ENCODE measurements around the gene HECW1.

The HECW1 gene

DNA sequence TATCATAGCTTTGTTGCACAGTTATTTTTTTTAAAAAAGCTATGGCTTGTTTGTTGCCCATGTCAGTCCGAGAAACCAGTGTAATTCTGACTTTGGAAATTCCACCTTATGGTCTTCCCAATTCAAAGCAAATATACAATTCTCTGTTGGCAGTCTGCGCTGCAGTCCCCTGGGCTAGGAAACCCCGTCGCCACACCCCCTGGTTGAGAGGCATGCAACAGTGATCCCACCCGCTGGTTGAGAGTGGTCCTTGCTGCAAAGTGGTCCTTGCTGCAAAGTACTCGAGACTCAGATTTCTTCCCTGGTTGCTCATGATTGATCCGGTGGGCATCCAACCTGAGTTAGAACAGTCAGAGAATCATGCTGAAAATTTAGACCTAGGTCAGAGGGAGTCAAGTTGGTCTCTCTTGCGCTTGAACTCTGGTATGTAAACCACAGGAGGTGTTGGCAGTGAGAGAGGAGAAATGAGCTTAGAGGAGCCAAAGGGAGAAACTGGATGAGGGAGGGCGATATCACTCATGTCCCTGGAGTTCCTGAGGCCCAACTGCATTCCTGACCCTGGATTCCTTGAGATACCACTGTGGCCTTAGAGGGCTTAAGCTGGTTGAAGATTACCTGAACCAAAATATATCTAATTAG is 425.4 kb downstream of the HECW1 start:
- H3K27me3 ChIP-seq (ENCODE audit: control insufficient read depth, insufficient read depth, low read length): no peaks in the 10 kb centered on the region
- no peak overlapping the region for H3K27ac ChIP-seq (ENCODE audit: low read depth, low read length)
- peaks cover 4% of the 10 kb centered on the region; the same call in 1 of the 2 replicates for H3K4me1 ChIP-seq (ENCODE audit: control insufficient read depth, insufficient read depth, low read length)
- no peak overlapping the region for H3K4me3 ChIP-seq (ENCODE audit: low read depth, low read length)
- H3K9ac ChIP-seq (ENCODE audit: low read depth, low read length): no peak overlapping the region
- H3K36me3 ChIP-seq (ENCODE audit: control insufficient read depth, insufficient read depth, low read length): no peaks in the 10 kb centered on the region
- no peaks in the 10 kb centered on the region for H3K9me3 ChIP-seq (ENCODE audit: control insufficient read depth, insufficient read depth, low read length)

DNA sequence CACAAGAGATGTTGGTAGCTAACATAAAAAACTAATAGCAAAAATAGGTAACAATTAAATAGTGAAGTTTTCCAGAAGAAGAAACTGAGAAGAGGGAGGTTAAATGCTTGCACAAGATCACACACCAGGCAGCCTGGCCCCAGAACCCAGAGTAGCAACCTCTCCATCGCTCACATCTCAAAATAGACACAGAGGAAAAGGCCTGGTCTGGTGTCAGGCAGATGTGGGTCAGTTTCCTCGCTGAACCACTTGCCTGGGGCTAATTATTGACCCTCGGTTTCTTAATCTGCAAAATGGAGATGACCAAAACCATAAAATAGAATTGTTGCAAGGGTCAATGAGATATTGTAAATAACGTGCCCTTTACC is 425.9 kb downstream of the HECW1 start:
- no peak overlapping the region for H3K9ac ChIP-seq (ENCODE audit: low read depth, low read length)
- H3K27ac ChIP-seq (ENCODE audit: low read depth, low read length): no peak overlapping the region
- no peaks in the 10 kb centered on the region for H3K27me3 ChIP-seq (ENCODE audit: control insufficient read depth, insufficient read depth, low read length)
- H3K4me1 ChIP-seq (ENCODE audit: control insufficient read depth, insufficient read depth, low read length): peaks cover 4% of the 10 kb centered on the region; the same call in 1 of the 2 replicates
- H3K36me3 ChIP-seq (ENCODE audit: control insufficient read depth, insufficient read depth, low read length): no peaks in the 10 kb centered on the region
- H3K4me3 ChIP-seq (ENCODE audit: low read depth, low read length): no peak overlapping the region
- no peaks in the 10 kb centered on the region for H3K9me3 ChIP-seq (ENCODE audit: control insufficient read depth, insufficient read depth, low read length)

DNA sequence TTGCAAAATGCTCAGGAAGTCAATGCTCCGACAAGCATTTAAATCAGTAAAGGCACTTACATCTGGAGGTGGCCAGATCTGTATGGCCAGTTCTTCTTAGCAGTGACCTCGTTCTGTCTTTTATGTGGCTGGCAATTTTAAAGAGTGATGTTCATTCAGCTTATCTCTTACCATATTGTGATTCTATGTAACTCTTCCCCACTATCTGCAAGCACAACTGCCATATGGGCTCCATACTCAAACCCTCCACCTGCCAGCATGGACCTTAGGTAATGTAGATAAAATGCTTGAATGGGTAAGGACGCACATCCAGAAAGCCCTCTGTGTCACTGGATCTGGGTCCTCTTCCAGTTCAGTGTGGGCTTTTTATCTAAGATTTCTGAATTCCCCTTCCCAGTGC is 428.0 kb downstream of the HECW1 start:
- Histone ChIP-seq H3K36me3 (ENCODE audit: control insufficient read depth, insufficient read depth, low read length) (no peaks in the 10 kb centered on the region), H3K4me1 (ENCODE audit: control insufficient read depth, insufficient read depth, low read length) (peaks cover 4% of the 10 kb centered on the region; the same call in 1 of the 2 replicates), H3K27me3 (ENCODE audit: control insufficient read depth, insufficient read depth, low read length) (no peaks in the 10 kb centered on the region), H3K9me3 (ENCODE audit: control insufficient read depth, insufficient read depth, low read length) (no peaks in the 10 kb centered on the region), H3K9ac (ENCODE audit: low read depth, low read length) (no peak overlapping the region), H3K27ac (ENCODE audit: low read depth, low read length) (no peak overlapping the region), H3K4me3 (ENCODE audit: low read depth, low read length) (no peak overlapping the region)

DNA sequence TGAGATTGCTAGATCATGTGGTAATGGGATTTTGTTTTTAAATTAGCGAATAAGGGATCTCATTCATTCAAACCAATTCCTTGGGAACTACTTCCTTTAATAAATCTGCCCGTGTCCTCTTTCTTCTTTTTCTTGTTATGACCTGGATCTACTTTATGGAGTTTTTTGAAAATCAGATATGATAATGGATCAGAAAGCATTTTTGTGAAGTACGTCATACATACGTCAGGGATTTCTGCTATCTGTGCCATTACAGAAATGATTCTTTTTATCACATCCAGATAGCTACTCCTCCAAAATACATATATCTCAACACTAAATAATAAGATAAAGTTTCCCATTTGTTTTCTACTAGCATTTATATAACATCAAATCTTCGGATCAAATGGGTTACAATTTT is 430.3 kb downstream of the HECW1 start:
- H3K27me3 ChIP-seq (ENCODE audit: control insufficient read depth, insufficient read depth, low read length): no peaks in the 10 kb centered on the region
- no peaks in the 10 kb centered on the region for H3K36me3 ChIP-seq (ENCODE audit: control insufficient read depth, insufficient read depth, low read length)
- no peaks in the 10 kb centered on the region for H3K9me3 ChIP-seq (ENCODE audit: control insufficient read depth, insufficient read depth, low read length)
- H3K4me1 ChIP-seq (ENCODE audit: control insufficient read depth, insufficient read depth, low read length): 0 out of 2 replicates have a peak, but pooled peaks cover 3% of the 10 kb centered on the region
- H3K9ac ChIP-seq (ENCODE audit: low read depth, low read length): no peak overlapping the region
- no peak overlapping the region for H3K27ac ChIP-seq (ENCODE audit: low read depth, low read length)
- no peak overlapping the region for H3K4me3 ChIP-seq (ENCODE audit: low read depth, low read length)

DNA sequence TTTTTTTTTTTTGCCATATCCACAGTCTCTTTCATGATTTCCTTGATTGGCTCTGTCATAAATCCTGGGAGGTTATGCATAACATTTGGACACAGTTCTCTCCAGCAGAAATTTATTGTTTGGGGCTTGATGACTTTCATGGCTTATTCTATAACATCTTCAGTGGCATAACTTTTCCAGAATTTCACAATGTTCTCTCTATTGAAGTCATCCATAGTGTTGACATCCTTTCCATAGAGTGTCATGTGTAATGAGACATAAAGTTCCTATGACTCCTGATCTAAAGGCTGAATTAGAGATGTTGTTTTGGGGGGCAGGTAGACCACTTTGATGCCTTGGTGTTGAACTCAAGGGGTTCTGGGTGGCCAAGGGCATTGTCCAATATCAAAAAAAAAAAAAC is 433.8 kb downstream of the HECW1 start:
- no peaks in the 10 kb centered on the region for H3K36me3 ChIP-seq (ENCODE audit: control insufficient read depth, insufficient read depth, low read length)
- H3K27me3 ChIP-seq (ENCODE audit: control insufficient read depth, insufficient read depth, low read length): no peaks in the 10 kb centered on the region
- H3K4me1 ChIP-seq (ENCODE audit: control insufficient read depth, insufficient read depth, low read length): no peaks in the 10 kb centered on the region
- no peak overlapping the region for H3K9ac ChIP-seq (ENCODE audit: low read depth, low read length)
- no peak overlapping the region for H3K4me3 ChIP-seq (ENCODE audit: low read depth, low read length)
- no peak overlapping the region for H3K27ac ChIP-seq (ENCODE audit: low read depth, low read length)
- no peaks in the 10 kb centered on the region for H3K9me3 ChIP-seq (ENCODE audit: control insufficient read depth, insufficient read depth, low read length)

DNA sequence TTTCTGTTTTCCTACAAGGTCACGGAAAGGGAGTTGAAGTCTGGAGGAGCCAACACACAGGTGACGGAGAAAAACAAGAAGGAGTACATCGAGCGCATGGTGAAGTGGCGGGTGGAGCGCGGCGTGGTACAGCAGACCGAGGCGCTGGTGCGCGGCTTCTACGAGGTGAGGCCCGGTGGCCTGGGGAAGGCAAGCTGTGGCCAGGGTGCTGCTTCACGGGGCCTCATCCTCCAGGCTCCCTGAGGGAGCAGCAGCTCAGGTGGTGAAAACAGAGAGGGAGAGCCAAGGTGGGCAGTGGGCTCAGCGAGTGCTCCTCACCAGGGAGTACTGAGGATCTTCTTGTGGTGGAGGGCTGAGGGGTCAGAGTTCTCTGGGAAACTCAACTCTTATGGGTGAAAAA is 438.0 kb downstream of the HECW1 start:
- Histone ChIP-seq H3K4me1 (ENCODE audit: control insufficient read depth, insufficient read depth, low read length) (peaks cover 7% of the 10 kb centered on the region), H3K4me3 (ENCODE audit: low read depth, low read length) (no peak overlapping the region), H3K36me3 (ENCODE audit: control insufficient read depth, insufficient read depth, low read length) (no peaks in the 10 kb centered on the region), H3K27me3 (ENCODE audit: control insufficient read depth, insufficient read depth, low read length) (no peaks in the 10 kb centered on the region), H3K27ac (ENCODE audit: low read depth, low read length) (no peak overlapping the region), H3K9ac (ENCODE audit: low read depth, low read length) (no peak overlapping the region), H3K9me3 (ENCODE audit: control insufficient read depth, insufficient read depth, low read length) (no peaks in the 10 kb centered on the region)

DNA sequence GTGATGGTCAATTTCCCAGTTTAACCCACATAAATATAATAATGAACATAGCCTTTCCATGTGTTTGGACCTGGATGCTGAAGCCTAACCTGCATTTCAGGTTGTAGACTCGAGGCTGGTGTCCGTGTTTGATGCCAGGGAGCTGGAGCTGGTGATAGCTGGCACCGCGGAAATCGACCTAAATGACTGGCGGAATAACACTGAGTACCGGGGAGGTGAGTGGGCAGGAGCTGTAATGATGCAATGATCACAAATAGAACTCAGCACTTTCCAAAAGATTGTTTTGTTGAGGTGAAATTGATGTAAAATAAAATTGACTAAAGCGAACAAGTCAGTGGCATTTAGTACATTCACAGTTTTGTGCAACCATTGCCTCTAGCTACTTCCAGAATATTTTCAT is 439.7 kb downstream of the HECW1 start:
- Histone ChIP-seq H3K9me3 (ENCODE audit: control insufficient read depth, insufficient read depth, low read length) (no peaks in the 10 kb centered on the region), H3K36me3 (ENCODE audit: control insufficient read depth, insufficient read depth, low read length) (no peaks in the 10 kb centered on the region), H3K4me3 (ENCODE audit: low read depth, low read length) (no peak overlapping the region), H3K4me1 (ENCODE audit: control insufficient read depth, insufficient read depth, low read length) (peaks cover 14% of the 10 kb centered on the region), H3K9ac (ENCODE audit: low read depth, low read length) (no peak overlapping the region), H3K27me3 (ENCODE audit: control insufficient read depth, insufficient read depth, low read length) (no peaks in the 10 kb centered on the region), H3K27ac (ENCODE audit: low read depth, low read length) (no peak overlapping the region)

DNA sequence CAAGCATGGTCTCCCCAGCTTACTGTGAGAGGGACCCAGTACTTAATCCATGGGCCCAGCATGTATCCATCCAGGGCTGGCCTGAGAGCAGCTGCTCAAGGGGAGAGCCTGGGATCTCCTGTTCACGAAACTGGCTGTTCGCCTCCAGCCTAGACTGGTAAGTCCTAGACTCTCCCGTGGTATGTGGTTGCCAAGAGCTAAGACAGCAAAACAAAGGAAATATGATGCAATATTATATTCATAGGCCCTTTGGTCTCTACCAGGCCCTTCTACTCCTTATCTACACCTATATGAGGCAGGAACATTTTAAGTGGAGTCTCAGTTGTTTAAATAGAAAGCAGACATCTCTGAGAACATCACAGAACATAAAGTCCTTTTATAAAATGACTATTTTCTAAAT is 441.6 kb downstream of the HECW1 start:
- Histone ChIP-seq H3K9ac (ENCODE audit: low read depth, low read length) (no peak overlapping the region), H3K9me3 (ENCODE audit: control insufficient read depth, insufficient read depth, low read length) (no peaks in the 10 kb centered on the region), H3K36me3 (ENCODE audit: control insufficient read depth, insufficient read depth, low read length) (no peaks in the 10 kb centered on the region), H3K4me1 (ENCODE audit: control insufficient read depth, insufficient read depth, low read length) (peaks cover 14% of the 10 kb centered on the region), H3K27ac (ENCODE audit: low read depth, low read length) (no peak overlapping the region), H3K27me3 (ENCODE audit: control insufficient read depth, insufficient read depth, low read length) (no peaks in the 10 kb centered on the region), H3K4me3 (ENCODE audit: low read depth, low read length) (no peak overlapping the region)

DNA sequence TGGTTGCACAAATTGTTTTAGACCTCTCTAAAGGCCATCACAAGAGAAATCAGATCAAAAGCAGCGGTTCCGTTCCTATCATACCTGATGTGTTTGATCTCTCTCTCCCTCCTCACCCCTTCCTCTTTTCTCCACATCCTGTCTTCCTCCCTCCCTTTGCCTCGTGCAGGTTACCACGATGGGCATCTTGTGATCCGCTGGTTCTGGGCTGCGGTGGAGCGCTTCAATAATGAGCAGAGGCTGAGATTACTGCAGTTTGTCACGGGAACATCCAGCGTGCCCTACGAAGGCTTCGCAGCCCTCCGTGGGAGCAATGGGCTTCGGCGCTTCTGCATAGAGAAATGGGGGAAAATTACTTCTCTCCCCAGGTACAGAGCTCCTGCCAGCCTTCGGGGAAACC is 442.0 kb downstream of the HECW1 start:
- Histone ChIP-seq H3K36me3 (ENCODE audit: control insufficient read depth, insufficient read depth, low read length) (no peaks in the 10 kb centered on the region), H3K9ac (ENCODE audit: low read depth, low read length) (no peak overlapping the region), H3K27ac (ENCODE audit: low read depth, low read length) (no peak overlapping the region), H3K4me3 (ENCODE audit: low read depth, low read length) (no peak overlapping the region), H3K27me3 (ENCODE audit: control insufficient read depth, insufficient read depth, low read length) (no peaks in the 10 kb centered on the region), H3K4me1 (ENCODE audit: control insufficient read depth, insufficient read depth, low read length) (peaks cover 14% of the 10 kb centered on the region), H3K9me3 (ENCODE audit: control insufficient read depth, insufficient read depth, low read length) (no peaks in the 10 kb centered on the region)

DNA sequence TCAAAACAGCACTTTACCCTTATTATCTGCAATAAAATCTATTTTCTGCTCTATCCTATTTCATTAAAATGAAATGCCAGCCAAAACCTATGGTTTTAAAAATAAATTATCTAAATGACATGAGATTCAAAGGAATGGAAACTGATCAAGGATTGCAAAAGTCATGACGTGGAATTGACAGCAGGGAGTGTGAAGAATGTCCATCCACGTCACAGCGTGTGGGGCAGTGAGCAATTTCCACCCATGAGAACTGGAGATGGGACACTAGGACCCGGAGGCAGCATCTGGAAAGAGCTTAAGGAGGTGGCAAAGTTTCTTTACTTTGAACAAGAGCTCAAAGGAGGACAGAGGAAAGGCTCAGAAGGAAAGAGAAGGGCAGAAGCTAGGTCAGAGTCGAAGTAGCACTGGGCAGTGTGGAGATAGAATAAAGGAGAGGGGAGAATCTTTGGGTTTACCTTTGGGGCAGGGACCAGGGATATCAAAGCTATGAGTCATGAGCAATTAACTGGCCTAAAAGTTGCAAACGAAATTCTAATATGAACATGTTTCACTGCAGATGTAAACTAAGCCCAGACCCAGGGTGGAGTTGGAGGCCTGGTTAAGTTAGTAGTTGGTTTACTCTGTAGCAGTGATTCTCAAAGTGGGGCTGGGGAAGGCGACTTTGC is 445.5 kb downstream of the HECW1 start:
- Histone ChIP-seq H3K27ac (ENCODE audit: low read depth, low read length) (no peak overlapping the region), H3K4me1 (ENCODE audit: control insufficient read depth, insufficient read depth, low read length) (peaks cover 14% of the 10 kb centered on the region), H3K9ac (ENCODE audit: low read depth, low read length) (no peak overlapping the region), H3K9me3 (ENCODE audit: control insufficient read depth, insufficient read depth, low read length) (no peaks in the 10 kb centered on the region), H3K4me3 (ENCODE audit: low read depth, low read length) (no peak overlapping the region), H3K36me3 (ENCODE audit: control insufficient read depth, insufficient read depth, low read length) (no peaks in the 10 kb centered on the region), H3K27me3 (ENCODE audit: control insufficient read depth, insufficient read depth, low read length) (no peaks in the 10 kb centered on the region)

DNA sequence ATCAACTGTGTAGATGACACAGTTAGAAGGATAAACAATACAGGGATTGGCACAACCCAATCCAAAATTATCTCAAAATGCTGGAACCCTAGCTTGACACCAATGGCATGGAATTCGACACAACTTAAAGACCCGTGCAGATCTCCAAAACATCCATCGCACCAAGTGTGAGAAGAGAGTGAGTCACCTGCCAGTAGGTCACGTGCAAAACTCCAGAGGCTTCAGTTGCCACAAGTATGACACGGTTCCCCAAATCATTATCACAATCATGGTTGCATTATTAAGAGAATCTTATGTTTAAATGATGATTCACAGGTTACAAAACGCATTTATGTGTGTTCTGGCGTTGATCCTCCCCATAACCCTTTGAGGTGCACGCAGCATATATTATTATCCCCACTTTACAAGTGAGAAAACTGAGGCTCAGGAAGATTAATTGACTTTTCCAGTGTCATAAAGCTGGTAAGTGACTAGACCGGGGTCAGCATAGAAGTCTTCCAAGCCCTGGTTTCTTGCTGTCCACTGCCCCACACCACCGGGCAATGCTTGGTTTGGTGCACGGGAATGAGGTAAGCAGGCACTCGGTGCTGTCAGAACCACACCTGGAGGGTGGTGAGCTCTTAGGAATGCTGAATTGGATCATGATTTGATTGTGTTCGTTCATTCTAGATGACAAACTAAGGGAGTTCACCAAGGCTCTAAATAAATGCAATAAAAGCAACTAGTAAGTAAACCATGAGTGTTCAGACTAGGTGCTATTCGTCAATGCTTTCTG is 446.9 kb downstream of the HECW1 start:
- Histone ChIP-seq H3K4me3 (ENCODE audit: low read depth, low read length) (no peak overlapping the region), H3K36me3 (ENCODE audit: control insufficient read depth, insufficient read depth, low read length) (no peaks in the 10 kb centered on the region), H3K9ac (ENCODE audit: low read depth, low read length) (no peak overlapping the region), H3K4me1 (ENCODE audit: control insufficient read depth, insufficient read depth, low read length) (peaks cover 14% of the 10 kb centered on the region), H3K9me3 (ENCODE audit: control insufficient read depth, insufficient read depth, low read length) (no peaks in the 10 kb centered on the region), H3K27me3 (ENCODE audit: control insufficient read depth, insufficient read depth, low read length) (no peaks in the 10 kb centered on the region), H3K27ac (ENCODE audit: low read depth, low read length) (no peak overlapping the region)
